GM12891 (cell line): Measurements from ENCODE around the gene SPOCK1.

Experiments used
- DNase-seq: peaks from one replicate; pipeline ENCODE4 v3.0.0; 2011; ENCODE audit warnings: low spot score; ENCODE audit not compliant: insufficient read length
- FAIRE-seq: peaks from 2 replicates; lab custom pipeline; 2011; peaks lifted over from hg19 to GRCh38; lab: Jason Lieb, UNC
- PAX5 ChIP-seq: IDR thresholded peaks from 2 replicates; pipeline ENCODE4 v1.6.1; 2011; ENCODE audit warnings: low read length, moderate library complexity, mild to moderate bottlenecking; ENCODE audit not compliant: insufficient read depth, severe bottlenecking
- POLR2A ChIP-seq: IDR thresholded peaks from 2 replicates; pipeline ENCODE4 v1.6.1; 2011; ENCODE audit warnings: low read depth, low read length, control low read depth
- POLR2AphosphoS5 ChIP-seq: IDR thresholded peaks from 2 replicates; pipeline ENCODE4 v1.6.1; 2011; ENCODE audit warnings: low read depth, low read length, control low read depth
- POU2F2 ChIP-seq: IDR thresholded peaks from 2 replicates; pipeline ENCODE4 v1.6.1; 2011; ENCODE audit warnings: low read depth, mild to moderate bottlenecking, control low read depth, low read length, moderate library complexity
- SPI1 ChIP-seq: IDR thresholded peaks from 2 replicates; pipeline ENCODE4 v1.6.1; 2011; ENCODE audit warnings: low read depth, low read length, control low read depth
- TAF1 ChIP-seq: IDR thresholded peaks from 2 replicates; pipeline ENCODE4 v1.6.1; 2011; ENCODE audit warnings: low read depth, low read length, control low read depth

SPOCK1 gene

GRCh38 chr5:137027758-137028157 is 471.4 kb downstream of the SPOCK1 start:
- DNase-seq (no peak), FAIRE-seq (no peak)
- TF ChIP-seq POU2F2 (no peak), PAX5 (no peak), TAF1 (no peak), POLR2AphosphoS5 (no peak), SPI1 (no peak)

GRCh38 chr5:137026296-137026695 is 472.8 kb downstream of the SPOCK1 start:
- FAIRE-seq (no peak), DNase-seq (no peak)
- TF ChIP-seq SPI1 (no peak), POU2F2 (no peak)

GRCh38 chr5:137024044-137024443 is 475.1 kb downstream of the SPOCK1 start:
- TF ChIP-seq PAX5 (no peak), POLR2A (no peak), POU2F2 (no peak), SPI1 (no peak), POLR2AphosphoS5 (no peak), TAF1 (no peak)
- FAIRE-seq = no peak

GRCh38 chr5:137023371-137023770 is 475.8 kb downstream of the SPOCK1 start:
- DNase-seq (no peak), FAIRE-seq (no peak)
- TF ChIP-seq SPI1 (no peak), POU2F2 (no peak), POLR2A (no peak), PAX5 (no peak)

More at GRCh38 chr5:137024044-137024443, 475.1 kb downstream of the SPOCK1 start:
- no peak for DNase-seq

- FAIRE-seq = no peak
- no peak for DNase-seq
- no peak for TF ChIP-seq POLR2AphosphoS5
- no peak for TF ChIP-seq POLR2A
- TF ChIP-seq POU2F2 = no peak
- TF ChIP-seq SPI1 = no peak
- no peak for TF ChIP-seq PAX5
- TF ChIP-seq TAF1 = no peak
These were observed 476.4 kb downstream of the SPOCK1 start for GRCh38 chr5:137022725-137023124.

- TF ChIP-seq POU2F2 = no peak
- DNase-seq = no peak
- FAIRE-seq = no peak
These were observed 477.1 kb downstream of the SPOCK1 start for GRCh38 chr5:137022043-137022442.

GRCh38 chr5:137019229-137019628 is 479.9 kb downstream of the SPOCK1 start:
- FAIRE-seq = no peak

GRCh38 chr5:137016783-137017324 is 482.3 kb downstream of the SPOCK1 start:
- FAIRE-seq (no peak), DNase-seq (no peak)
- TF ChIP-seq POLR2A = no peak
- TF ChIP-seq SPI1 = no peak
- TF ChIP-seq PAX5 = no peak
- no peak for TF ChIP-seq TAF1
- TF ChIP-seq POU2F2 = no peak
- no peak for TF ChIP-seq POLR2AphosphoS5

More at GRCh38 chr5:137019229-137019628, 479.9 kb downstream of the SPOCK1 start:
- no peak for TF ChIP-seq POLR2AphosphoS5
- no peak for TF ChIP-seq PAX5
- no peak for TF ChIP-seq TAF1
- no peak for TF ChIP-seq POU2F2
- TF ChIP-seq SPI1 = no peak
- no peak for TF ChIP-seq POLR2A
- no peak for DNase-seq

GRCh38 chr5:137015540-137016116 is 483.5 kb downstream of the SPOCK1 start:
- DNase-seq (no peak), FAIRE-seq (no peak)
- no peak for TF ChIP-seq PAX5
- TF ChIP-seq TAF1 = no peak
- TF ChIP-seq POU2F2 = 0 out of 2 replicates have a peak, but pooled peaks have one; percentile 60

- FAIRE-seq (no peak), DNase-seq (no peak)
- TF ChIP-seq PAX5 (no peak), TAF1 (no peak), POLR2AphosphoS5 (no peak), SPI1 (no peak), POLR2A (no peak), POU2F2 (no peak)
These were observed 484.4 kb downstream of the SPOCK1 start for GRCh38 chr5:137014731-137015130.

- no peak for FAIRE-seq
- TF ChIP-seq SPI1 (no peak), PAX5 (no peak), POLR2AphosphoS5 (no peak), POLR2A (no peak), POU2F2 (no peak), TAF1 (no peak)
These were observed 488.9 kb downstream of the SPOCK1 start for GRCh38 chr5:137010226-137010625.

More at GRCh38 chr5:137010226-137010625, 488.9 kb downstream of the SPOCK1 start:
- DNase-seq = no peak
